ENCODE results near the gene MMP11. TPM values are rescaled to one million over a fixed set of nuclear protein-coding genes. Genes with fewer than 3 reads are reported as not detected.
A peak's percentile ranks its signal among the peaks of the same experiment; 100 is the strongest.

The MMP11 gene
- total and polyA plus RNA-seq, 9 donors = 1.4 to 59.7 (median 11.4) TPM

DNA sequence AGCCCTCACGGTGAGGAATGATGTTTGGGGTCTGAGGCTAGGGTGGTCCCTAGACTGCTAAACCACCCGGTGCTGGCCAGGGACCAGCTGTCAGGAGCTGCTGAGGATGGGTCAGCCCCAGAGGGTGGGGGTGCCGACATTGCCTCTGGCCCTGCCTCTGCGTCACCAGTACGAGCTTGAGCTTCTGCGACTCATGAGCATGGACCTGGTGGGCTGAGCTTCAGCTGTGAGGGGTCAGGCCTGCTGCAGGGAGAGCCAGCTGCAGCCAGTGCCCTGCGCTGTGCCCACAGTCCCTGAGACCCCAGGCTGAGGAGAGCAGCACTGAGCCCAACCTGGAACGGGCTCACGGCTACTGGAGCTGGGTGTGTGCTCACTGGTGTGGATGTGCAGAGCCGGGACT, 59.1 kb downstream of the MMP11 start:
- peak in 2 of 5 donors; percentile 20 to 31 for DNase-seq
- no peaks in the 10 kb centered on the region for H3K36me3 ChIP-seq
- no peaks in the 10 kb centered on the region for H3K27me3 ChIP-seq
- H3K27ac ChIP-seq = no peak overlapping the region
- no peak overlapping the region for H3K4me3 ChIP-seq
- peaks cover 7% of the 10 kb centered on the region for H3K4me1 ChIP-seq (ENCODE audit: insufficient read depth)
- TF ChIP-seq, protein P1, sequence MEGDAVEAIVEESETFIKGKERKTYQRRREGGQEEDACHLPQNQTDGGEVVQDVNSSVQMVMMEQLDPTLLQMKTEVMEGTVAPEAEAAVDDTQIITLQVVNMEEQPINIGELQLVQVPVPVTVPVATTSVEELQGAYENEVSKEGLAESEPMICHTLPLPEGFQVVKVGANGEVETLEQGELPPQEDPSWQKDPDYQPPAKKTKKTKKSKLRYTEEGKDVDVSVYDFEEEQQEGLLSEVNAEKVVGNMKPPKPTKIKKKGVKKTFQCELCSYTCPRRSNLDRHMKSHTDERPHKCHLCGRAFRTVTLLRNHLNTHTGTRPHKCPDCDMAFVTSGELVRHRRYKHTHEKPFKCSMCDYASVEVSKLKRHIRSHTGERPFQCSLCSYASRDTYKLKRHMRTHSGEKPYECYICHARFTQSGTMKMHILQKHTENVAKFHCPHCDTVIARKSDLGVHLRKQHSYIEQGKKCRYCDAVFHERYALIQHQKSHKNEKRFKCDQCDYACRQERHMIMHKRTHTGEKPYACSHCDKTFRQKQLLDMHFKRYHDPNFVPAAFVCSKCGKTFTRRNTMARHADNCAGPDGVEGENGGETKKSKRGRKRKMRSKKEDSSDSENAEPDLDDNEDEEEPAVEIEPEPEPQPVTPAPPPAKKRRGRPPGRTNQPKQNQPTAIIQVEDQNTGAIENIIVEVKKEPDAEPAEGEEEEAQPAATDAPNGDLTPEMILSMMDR (IDR thresholded peaks at IDR 0.05) = no peak
- TF ChIP-seq POLR2A (IDR thresholded peaks at IDR 0.05) = no peak
- H3K9me3 ChIP-seq = no peaks in the 10 kb centered on the region
- intact Hi-C loops (cut with DNase I) = no loop called here
- 58 to 89% (median 59%) methylated on average over 10 of the region's 10 CpGs for WGBS, 3 donors

GRCh38 chr22:23832226-23833016, 59.8 kb downstream of the MMP11 start:
- WGBS, 3 donors = 73 to 75% (median 74%) methylated on average over 11 of the region's 11 CpGs
- no peaks in the 10 kb centered on the region for H3K27me3 ChIP-seq
- no peak overlapping the region for H3K4me3 ChIP-seq
- no peak overlapping the region for H3K27ac ChIP-seq
- H3K36me3 ChIP-seq = no peaks in the 10 kb centered on the region
- intact Hi-C loops (cut with DNase I) = no loop called here
- H3K4me1 ChIP-seq (ENCODE audit: insufficient read depth) = peaks cover 7% of the 10 kb centered on the region
- peak in 3 of 5 donors; percentile 15 to 32 (median 16) for DNase-seq
- no peak for TF ChIP-seq POLR2A (IDR thresholded peaks at IDR 0.05)
- no peak for TF ChIP-seq EP300 (IDR thresholded peaks at IDR 0.05)
- TF ChIP-seq, protein P1 (IDR thresholded peaks at IDR 0.05) = no peak
- no peaks in the 10 kb centered on the region for H3K9me3 ChIP-seq

- Histone ChIP-seq H3K36me3 (no peaks in the 10 kb centered on the region), H3K27ac (no peak overlapping the region), H3K4me1 (ENCODE audit: insufficient read depth) (peaks cover 7% of the 10 kb centered on the region)
These were observed 60.5 kb downstream of the MMP11 start for GRCh38 chr22:23833017-23833751.

More at GRCh38 chr22:23833017-23833751, 60.5 kb downstream of the MMP11 start:
- intact Hi-C loops (cut with DNase I) = no loop called here
- Histone ChIP-seq H3K9me3 (no peaks in the 10 kb centered on the region), H3K27me3 (no peaks in the 10 kb centered on the region), H3K4me3 (no peak overlapping the region)
- TF ChIP-seq, protein P1 (IDR thresholded peaks at IDR 0.05) = no peak
- TF ChIP-seq EP300 (IDR thresholded peaks at IDR 0.05) = no peak
- WGBS, 3 donors = 82 to 87% (median 86%) methylated on average over 16 of the region's 16 CpGs
- peak in 3 of 5 donors; percentile 14 to 32 (median 21) for DNase-seq

Other genes starting within 250 kb of the MMP11 start
- under 1 TPM in 1 of 7 donors, not detected in 6; 0.34 TPM for gene IGLL1, start 192.6 kb upstream of the MMP11 start, total RNA-seq
- gene IGLL1, start 192.6 kb upstream of the MMP11 start, polyA plus RNA-seq = not detected
- gene DRICH1, start 140.5 kb upstream of the MMP11 start, total RNA-seq = 1 to 10 TPM in 3 of 7 donors, under 1 TPM in 3, not detected in 1; 0.62 to 3.6 (median 1.0) TPM
- gene DRICH1, start 140.5 kb upstream of the MMP11 start, polyA plus RNA-seq = under 1 TPM; 0.32 to 0.35 TPM
- under 1 TPM in 1 of 7 donors, not detected in 6; 0.20 TPM for gene RGL4, start 81.8 kb upstream of the MMP11 start, total RNA-seq
- gene RGL4, start 81.8 kb upstream of the MMP11 start, polyA plus RNA-seq = under 1 TPM in 1 of 2 donors, not detected in 1; 0.31 TPM
- gene ZNF70, start 21.7 kb upstream of the MMP11 start, total RNA-seq = 10 to 100 TPM in 5 of 7 donors, 1 to 10 TPM in 2; 4.8 to 21.6 (median 17.8) TPM
- gene ZNF70, start 21.7 kb upstream of the MMP11 start, polyA plus RNA-seq = 1 to 10 TPM; 3.8 to 6.4 TPM
- 1 to 10 TPM in 1 of 7 donors, not detected in 6; 2.8 TPM for gene VPREB3, start 18.4 kb upstream of the MMP11 start, total RNA-seq
- not detected for gene VPREB3, start 18.4 kb upstream of the MMP11 start, polyA plus RNA-seq
- 1 to 10 TPM in 4 of 7 donors, under 1 TPM in 3; 0.48 to 6.5 (median 1.1) TPM for gene C22orf15, start 9.9 kb upstream of the MMP11 start, total RNA-seq
- under 1 TPM; 0.28 to 0.77 TPM for gene C22orf15, start 9.9 kb upstream of the MMP11 start, polyA plus RNA-seq
- 10 to 100 TPM in 6 of 7 donors, 1 to 10 TPM in 1; 2.7 to 40.5 (median 22.9) TPM for gene CHCHD10, start 4.9 kb upstream of the MMP11 start, total RNA-seq
- gene CHCHD10, start 4.9 kb upstream of the MMP11 start, polyA plus RNA-seq = 10 to 100 TPM; 17.6 to 20.1 TPM
- gene SMARCB1, start 14.1 kb downstream of the MMP11 start, total RNA-seq = 100 to 1,000 TPM in 1 of 7 donors, 10 to 100 TPM in 6; 47.1 to 107 (median 87.3) TPM
- gene SMARCB1, start 14.1 kb downstream of the MMP11 start, polyA plus RNA-seq = 10 to 100 TPM; 75.4 to 87.0 TPM
- 1 to 10 TPM in 5 of 7 donors, under 1 TPM in 2; 0.76 to 3.9 (median 2.0) TPM for gene DERL3, start 66.2 kb downstream of the MMP11 start, total RNA-seq
- gene DERL3, start 66.2 kb downstream of the MMP11 start, polyA plus RNA-seq = 1 to 10 TPM in 1 of 2 donors, under 1 TPM in 1; 0.45 to 1.5 TPM
- 10 to 100 TPM; 14.2 to 25.3 (median 17.2) TPM for gene SLC2A11, start 85.0 kb downstream of the MMP11 start, total RNA-seq
- 10 to 100 TPM; 13.7 to 15.0 TPM for gene SLC2A11, start 85.0 kb downstream of the MMP11 start, polyA plus RNA-seq
- gene MIF, start 121.5 kb downstream of the MMP11 start, total RNA-seq = 100 to 1,000 TPM; 194 to 426 (median 362) TPM
- gene MIF, start 121.5 kb downstream of the MMP11 start, polyA plus RNA-seq = 100 to 1,000 TPM in 1 of 2 donors, 1 to 10 TPM in 1; 1.1 to 289 TPM
- gene GSTT2B, start 188.3 kb downstream of the MMP11 start, total RNA-seq = 10 to 100 TPM in 6 of 7 donors, 1 to 10 TPM in 1; 5.8 to 20.9 (median 14.1) TPM
- 10 to 100 TPM; 11.1 to 11.8 TPM for gene GSTT2B, start 188.3 kb downstream of the MMP11 start, polyA plus RNA-seq
- 1 to 10 TPM in 5 of 7 donors, not detected in 2; 2.8 to 5.1 (median 3.4) TPM for gene DDTL, start 194.0 kb downstream of the MMP11 start, total RNA-seq
- 1 to 10 TPM; 1.4 to 1.6 TPM for gene DDTL, start 194.0 kb downstream of the MMP11 start, polyA plus RNA-seq
- gene DDT, start 201.6 kb downstream of the MMP11 start, total RNA-seq = 100 to 1,000 TPM in 3 of 7 donors, 10 to 100 TPM in 4; 73.5 to 115 (median 90.0) TPM
- gene DDT, start 201.6 kb downstream of the MMP11 start, polyA plus RNA-seq = 100 to 1,000 TPM in 1 of 2 donors, 10 to 100 TPM in 1; 34.6 to 236 TPM
- 1 to 10 TPM in 1 of 7 donors, under 1 TPM in 2, not detected in 4; 0.67 to 1.4 (median 0.98) TPM for gene GSTT2, start 207.3 kb downstream of the MMP11 start, total RNA-seq
- 1 to 10 TPM in 1 of 2 donors, under 1 TPM in 1; 0.33 to 1.8 TPM for gene GSTT2, start 207.3 kb downstream of the MMP11 start, polyA plus RNA-seq
- not detected for gene GSTT4, start 232.6 kb downstream of the MMP11 start, total RNA-seq
- not detected for gene GSTT4, start 232.6 kb downstream of the MMP11 start, polyA plus RNA-seq
- 10 to 100 TPM; 26.3 to 68.0 (median 50.2) TPM for gene CABIN1, start 238.5 kb downstream of the MMP11 start, total RNA-seq
- gene CABIN1, start 238.5 kb downstream of the MMP11 start, polyA plus RNA-seq = 10 to 100 TPM; 15.7 to 25.1 TPM

All from ovary (tissue), 9 donors.